GM21825 (cell line): Measurements from ENCODE around the gene PARVG.

Experiments
- ATAC-seq: cut with Tn5 transposase; IDR thresholded peaks from one replicate; pipeline ENCODE4 v1.9.1; 2021; ENCODE audit warnings: mild to moderate bottlenecking, moderate library complexity; ENCODE audit not compliant: unreplicated experiment

The PARVG gene

DNA sequence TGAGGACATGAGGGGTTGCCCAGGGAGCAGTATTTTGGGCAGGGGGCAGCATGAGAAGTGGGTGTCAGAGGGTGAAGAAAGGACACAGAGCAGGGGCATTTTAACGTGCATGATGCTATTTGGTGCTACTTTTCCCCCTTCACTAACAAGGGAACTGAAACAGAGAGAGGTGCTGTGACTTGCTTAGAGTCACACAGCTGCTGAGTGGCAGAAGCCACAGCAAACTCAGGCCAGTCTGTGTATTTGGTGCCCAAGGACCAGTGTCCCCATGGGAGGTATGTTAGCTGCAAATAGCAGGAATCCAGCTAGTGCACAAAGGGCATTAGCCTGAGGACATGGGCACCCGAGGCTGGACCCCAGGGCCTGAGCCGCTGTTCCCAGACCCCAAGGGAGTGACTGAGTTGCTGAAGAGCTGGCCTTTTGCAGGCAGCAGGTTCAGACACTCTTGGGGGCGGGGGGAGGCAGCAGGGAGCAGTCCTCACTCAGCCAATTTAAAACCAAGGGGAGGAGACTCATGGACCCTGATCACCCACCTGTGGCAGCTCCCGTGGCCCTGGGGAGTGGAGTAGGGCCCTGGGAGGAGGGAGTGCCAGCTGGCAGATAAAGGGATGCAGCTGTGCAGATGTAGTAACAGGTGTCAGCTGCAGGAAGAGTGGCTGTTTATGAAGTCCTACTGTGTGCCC, 14.6 kb downstream of the PARVG start:
- no peak for ATAC-seq

DNA sequence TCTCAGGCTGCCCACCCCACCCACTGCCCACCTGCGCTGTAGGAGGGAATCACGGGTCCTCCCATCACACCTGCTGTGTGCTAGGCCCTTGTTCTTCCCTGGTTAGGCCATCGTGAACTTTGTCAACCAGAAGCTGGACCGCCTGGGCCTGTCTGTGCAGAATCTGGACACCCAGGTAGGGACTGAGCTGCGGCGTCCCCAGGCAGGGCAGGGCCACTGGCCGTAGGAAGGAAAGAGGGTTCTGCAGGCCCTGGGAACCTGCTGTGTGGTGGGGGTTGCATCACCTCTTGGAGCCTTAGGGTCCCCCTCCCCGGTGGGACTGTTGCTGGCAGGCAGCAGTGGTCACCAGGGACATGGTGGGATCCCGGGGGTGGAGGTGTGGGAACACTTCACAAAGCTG, 15.5 kb downstream of the PARVG start:
- no peak for ATAC-seq

DNA sequence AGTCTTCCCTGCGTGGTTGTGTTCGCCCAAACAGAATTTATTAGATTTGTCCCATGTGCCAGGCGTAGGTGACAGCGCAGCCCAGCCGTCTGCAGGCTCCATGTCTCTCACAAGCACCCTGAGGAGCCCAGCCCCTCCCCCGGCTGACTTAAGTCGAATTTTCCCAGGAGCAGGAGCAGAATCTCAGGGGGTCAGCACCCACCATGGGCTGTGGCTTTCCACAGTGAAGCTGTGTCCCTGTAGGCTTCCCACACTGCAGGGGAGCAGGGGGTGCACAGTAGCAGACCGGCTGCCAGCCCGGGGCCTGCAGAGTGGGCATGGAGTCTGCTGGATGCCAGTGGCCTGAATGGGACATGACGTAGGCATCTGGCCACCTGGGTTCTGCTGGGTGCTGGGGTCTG, 16.0 kb downstream of the PARVG start:
- ATAC-seq = no peak

DNA sequence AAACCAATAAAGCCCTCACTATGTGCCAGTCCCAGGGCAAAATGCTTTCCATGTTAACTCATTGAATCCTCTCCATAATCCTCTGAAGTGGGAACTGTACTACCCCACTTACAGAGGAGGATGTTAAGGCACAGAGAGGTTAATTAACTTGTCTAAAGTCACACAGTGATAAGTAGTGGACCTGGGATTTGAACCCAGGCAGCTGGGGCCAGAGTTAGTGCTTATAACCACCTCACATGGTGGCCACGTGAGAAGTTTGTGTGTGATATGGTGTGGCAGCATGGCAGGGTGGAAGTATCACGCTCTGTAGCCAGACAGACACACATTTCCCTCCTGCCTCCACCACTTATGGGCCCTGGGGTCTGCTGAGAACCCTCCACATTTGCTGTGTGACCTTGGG, 16.5 kb downstream of the PARVG start:
- no peak for ATAC-seq

DNA sequence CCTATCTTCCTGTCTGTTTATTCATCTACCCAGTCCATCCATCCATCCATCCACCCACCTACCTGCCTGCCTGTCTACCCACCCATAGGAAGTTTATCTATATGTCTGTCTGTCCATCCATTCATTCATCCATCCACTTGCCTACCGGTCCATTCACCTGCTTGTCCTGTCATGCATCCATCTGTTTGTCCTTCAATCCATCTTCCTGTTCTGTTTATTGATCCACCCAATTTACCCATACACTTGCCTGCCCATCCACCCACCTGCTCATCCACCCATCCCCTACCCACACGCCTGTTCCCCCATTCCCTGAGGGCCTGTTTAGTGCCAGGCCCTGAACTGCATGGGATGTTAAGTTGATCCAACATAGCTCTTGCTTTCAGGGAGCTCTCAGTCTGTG, 18.4 kb downstream of the PARVG start:
- ATAC-seq = no peak

DNA sequence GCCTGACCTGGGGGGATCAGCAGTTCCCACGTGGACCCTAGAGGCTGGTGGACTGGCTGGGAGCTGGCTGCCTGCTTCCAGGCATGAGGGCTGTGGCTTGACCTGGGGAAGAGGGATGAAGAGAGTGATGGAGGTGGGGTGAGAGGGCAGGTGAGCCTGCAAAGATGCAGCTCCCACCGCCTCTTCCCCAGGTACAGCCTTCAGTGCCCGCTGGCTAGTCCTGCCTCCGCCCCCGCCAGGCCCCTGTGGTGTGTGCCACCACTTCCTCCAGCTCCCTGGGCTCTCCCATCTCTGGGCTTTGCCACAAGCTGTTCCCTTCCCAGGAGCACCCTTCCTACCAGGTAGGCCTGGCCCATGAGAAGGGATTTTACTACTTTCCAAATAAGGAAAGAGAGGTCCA, 19.1 kb downstream of the PARVG start:
- no peak for ATAC-seq

DNA sequence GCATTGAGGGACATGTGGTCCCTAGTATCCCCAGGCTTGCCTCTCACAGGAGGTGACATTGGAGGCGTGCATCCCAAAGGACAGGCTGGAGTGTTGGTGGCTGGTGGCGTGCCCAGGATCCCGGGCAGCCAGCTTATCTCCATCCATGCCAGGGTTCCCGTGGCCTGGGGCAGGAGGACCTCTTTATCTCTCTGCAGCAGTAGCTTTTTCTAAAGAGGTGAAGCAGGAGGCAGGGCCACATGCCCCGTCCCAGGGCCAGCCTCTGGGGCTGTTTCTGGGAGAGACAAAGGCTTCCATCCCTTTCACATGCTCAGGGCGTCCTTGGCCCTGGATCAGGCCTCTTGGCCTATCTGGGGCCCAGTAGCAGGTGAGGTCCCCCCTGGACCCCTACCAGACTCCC, 19.7 kb downstream of the PARVG start:
- no peak for ATAC-seq

DNA sequence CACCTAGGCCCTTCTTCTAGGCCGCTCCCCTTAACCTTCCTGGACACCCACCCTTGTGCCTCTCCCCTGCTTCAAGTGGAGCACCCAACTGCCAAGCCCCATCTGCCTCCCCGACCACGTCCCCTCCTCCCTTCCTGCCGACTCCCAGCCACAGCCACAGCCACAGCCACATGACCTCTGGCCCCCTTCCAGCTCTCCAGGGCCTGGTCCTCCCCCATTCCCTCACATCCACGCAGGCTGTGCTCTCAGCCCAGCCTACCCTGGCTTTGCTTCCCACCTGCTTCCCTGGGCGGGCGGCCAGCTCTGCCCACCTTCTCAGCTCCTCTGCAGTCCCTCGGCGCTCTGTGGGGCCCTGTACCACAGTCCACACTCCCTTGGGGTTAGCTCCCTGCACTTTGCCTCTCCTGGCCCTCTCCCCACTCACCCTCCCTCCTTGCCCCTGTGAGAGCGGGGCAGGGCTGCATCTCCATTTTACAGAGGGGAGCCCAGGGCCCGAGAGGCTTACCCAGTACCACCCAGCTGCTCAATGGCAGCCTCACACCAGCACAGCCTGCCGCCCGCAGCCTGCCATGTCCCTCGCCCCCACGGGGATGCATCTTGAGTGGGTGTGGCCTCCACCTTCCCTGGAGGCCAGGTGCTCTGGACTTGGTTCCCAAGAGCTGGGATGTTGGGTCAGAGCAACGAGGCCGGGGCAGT, 20.3 kb downstream of the PARVG start:
- no peak for ATAC-seq

DNA sequence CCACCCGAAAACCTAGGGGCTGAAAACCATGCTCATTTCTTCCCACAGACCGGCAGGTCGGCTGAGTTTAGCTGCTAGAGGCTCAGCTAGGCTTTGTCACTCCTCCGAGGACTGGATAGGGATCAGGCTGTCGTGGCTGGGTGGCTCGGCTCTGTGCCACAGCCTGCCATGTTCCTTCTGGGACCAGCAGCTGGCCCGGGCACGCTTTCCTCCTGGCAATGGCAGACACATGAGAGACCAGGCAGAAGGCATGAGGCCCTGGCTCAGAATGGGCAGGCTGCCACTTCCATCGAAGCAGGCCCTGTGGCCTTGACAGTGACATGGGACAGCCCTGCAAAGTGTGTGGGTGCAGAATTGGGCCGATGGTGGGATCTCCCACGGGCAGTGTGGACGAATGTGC, 20.9 kb downstream of the PARVG start:
- ATAC-seq = no peak

DNA sequence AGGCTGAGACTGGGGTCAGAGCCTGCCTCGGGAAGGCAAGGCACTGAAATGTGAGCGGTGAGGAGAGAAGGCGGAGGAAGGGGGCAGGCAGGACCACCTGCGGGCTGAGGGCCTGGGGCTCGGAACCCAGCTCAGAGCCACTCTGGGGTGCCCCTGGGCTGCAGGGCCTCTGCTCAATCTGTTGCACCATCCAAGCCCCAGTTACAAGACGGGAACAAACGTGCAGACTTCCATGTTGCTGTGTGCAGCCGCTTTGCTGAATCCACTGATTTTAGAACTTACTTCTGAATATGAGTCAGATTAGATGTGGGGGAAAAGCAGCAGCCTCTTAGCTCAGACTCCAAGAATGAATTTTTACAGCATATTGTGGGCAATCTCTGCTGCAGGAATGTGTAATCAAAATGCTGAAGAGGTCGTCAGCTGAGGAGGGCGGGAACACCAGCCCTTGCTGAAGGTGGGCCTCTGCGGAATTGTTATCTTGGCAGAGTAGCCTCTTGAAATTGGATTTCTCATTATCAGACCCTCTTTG, 21.6 kb downstream of the PARVG start:
- ATAC-seq = no peak

DNA sequence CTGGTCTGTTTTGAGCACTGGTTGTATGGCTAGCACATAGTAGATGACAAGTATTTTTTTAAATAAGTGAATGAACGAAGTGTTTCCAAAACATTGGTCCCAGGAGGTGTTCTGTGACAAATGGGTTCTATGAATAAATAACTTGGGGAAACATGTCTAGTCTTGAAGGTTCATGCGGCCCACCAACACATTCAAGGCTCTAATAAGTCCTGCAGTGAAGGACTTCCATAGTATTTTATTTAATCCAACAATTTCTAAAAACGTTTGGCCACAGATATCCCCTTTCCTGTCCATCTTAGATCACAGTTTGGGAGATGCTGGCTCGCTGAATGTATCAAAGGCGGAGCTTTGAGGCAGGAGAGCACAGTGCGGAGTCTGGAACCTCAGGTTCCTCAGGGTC, 22.5 kb downstream of the PARVG start:
- ATAC-seq = no peak

DNA sequence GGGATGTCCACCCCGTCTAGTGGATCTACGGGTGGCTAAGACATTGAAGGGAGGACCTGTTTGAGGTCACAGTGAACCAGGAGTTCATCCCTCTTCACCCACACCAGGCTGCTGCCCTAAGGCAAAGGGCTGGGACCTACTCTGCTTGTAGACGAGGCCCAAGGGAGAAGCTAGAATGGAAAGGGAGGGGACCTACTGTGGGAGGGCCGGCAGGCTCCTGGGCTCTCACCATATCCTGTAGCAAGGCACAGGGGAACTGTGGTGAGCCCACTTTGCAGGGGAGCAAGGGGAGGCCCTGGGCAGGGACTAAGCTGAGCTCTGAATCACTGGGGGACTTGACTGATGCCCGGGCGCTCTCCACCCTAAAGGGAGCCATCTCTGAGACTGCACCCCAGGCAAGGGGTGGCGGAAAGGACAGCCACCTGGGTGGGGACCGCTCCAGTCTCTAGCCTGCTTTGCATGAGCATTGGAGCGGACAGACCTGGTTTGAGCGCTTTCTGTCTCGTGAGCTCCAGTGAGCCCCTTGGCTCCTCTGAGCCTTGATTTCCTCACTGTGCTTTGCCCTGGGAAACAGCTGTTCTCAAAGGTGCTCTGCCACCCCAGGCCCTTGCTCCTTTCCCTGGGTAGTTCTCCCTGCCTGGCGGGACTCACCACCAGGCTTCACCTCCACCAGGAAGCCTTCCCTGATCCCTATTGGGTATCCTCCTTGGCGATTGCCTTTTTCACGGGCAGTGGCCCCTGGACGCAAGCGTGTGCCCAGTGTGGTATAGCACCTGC, 24.2 kb downstream of the PARVG start:
- ATAC-seq = no peak

DNA sequence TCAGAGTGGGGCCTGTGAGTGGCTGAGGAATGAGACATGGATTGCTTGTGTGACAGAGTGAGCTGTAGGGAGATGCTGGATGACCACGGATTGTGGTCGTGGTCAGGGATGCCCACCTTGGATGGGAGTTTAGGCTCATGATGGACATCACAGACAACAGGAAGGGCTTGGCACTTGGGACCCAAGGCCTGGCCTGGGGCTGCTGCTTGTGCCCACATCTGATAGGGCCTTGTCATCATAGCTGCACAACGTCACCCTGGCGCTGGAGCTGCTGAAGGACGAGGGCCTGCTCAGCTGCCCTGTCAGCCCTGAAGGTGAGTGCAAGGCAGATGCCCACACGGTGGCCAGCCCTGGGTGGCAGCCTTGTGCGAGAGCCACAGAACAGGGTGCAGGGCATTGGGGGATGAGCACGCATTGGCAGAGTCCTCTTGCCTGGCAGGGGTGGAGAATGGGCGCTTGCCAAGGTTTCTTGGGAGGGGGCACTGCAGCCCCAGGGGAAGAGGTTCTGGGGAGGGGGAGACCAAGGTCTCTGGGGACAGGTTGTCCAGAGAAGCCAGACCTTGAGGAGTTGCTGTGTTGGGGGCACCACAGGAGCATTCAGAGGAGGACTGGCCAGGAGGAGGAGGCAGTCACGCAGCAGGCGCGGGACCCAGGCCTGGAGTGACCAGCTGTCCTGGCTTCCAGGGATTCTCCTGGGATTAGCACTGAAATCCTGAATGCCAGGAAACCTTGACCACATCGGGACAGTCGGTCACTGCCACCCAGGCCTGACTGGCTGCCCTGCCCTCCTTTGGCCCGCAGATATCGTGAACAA, 25.0 kb downstream of the PARVG start:
- ATAC-seq = no peak

DNA sequence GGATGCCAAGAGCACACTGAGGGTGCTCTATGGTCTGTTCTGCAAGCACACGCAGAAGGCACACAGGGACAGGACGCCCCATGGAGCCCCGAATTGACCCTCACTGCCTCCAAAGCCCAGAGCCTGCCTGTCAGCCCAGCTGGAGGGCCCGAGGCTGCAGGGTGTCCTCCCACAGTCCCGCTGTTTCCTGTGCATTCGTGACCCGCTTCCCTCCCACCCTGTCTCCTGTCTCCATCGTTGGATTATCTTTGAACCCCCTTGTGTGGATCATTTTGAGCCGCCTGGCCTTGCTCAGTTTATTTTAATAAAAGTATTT, 25.6 kb downstream of the PARVG start:
- ATAC-seq = no peak

DNA sequence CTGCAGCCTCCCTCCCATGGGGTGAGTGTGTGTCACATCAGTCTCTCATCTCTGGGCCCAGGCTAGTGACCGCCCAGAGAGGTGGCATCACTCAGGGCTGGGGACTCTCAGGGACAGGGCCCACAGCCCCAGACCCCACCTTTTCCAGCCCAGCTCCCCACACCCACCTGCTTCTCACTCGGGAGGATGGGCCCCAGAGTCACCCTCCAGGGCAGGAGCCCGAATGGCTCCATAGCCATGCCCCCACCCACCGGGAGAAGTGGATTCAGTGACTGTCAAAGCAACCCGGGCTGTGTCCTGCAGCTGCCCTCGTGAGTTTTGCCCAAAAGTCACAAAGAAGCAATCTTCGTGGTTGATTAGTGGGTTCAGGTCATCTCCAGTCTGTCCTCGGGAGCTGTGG, 26.0 kb downstream of the PARVG start:
- ATAC-seq = no peak

DNA sequence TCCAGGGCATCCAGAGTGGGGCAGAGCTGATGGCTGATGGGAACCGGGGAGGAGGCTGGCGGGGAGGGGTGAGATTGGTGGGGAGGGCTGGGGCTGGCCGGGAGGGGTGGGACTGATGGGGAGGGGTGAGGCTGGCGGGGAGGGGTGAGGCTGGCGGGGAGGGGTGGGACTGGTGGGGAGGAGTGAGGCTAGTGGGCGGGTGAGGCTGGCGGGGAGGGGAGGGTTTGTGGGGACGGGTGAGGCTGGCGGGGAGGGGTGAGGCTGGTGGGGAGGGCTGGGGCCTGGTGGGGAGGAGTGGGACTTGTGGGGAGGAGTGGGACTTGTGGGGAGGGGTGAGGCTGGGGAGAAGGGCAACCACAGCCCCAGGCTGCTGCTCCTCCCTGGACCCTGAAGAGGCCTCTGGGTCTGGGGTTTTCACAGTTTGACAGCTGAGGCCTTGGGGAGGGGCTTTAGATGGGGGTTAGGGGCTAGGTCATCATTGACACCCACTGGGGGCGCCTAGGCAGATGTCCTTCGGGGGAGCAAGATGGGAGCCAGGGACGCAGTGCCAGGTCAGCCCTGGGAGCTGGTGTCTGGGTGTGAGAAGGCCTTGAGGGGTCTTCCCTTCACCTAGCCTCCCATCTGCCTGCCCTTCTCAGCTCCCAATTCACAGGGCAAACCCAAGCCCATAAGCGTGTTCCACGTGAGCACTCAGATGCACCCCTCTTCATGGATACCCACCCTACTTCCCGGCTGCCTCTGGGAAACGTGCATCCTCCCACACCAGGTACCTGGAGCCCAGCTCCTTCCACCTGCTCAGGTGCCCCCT, 26.7 kb downstream of the PARVG start:
- no peak for ATAC-seq

DNA sequence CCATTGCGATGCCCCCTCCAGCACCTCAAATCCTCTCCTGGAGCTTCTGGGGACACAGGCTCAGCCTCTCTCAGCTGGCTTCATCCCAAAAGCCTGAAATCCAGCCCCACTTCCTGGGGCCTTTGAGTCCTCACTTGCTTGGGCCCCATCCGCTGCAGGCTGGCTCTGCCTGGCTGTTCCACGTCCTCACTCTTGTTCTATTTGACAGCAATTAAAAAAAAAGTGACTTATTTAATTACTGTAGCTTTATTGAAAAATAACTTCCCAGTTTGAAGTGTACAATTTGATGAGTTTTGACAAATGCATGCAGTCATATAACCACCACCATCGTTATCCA, 27.2 kb downstream of the PARVG start:
- no peak for ATAC-seq

DNA sequence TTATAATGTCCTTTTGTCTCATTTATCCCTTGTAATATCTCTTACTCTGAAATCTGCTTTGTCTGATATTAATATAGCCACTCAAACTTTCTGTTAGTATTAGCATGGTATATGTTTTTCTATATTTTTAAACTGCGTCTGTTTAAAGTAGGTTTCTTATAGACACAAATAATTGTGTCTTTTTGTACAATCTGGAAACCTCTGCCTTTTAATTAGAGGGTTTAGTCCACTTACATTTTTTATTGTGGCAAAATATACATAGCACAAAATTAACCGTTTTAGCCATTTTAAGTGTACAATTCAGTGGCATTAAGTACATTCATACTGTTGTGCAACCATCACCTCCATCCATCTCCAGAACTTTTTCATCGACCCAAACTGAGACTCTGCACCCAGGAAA, 28.6 kb downstream of the PARVG start:
- no peak for ATAC-seq

DNA sequence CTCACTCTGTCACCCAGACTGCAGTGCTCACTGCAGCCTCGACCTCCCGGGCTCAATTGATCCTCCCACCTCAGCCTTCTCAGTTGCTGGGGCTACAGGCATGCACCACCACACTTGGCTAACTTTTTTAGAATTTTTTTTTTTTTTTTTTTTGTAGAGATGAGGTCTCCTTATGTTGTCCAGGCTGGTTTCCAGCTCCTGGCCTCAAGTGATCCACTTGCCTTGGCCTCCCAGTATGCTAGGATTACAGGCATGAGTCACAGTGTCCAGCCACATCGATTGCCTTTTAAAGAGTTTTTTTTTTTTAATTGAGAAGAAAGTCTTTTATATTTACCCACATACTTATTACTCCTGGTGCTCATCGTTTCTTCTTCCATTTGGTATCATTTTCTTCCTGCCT, 30.0 kb downstream of the PARVG start:
- no peak for ATAC-seq

DNA sequence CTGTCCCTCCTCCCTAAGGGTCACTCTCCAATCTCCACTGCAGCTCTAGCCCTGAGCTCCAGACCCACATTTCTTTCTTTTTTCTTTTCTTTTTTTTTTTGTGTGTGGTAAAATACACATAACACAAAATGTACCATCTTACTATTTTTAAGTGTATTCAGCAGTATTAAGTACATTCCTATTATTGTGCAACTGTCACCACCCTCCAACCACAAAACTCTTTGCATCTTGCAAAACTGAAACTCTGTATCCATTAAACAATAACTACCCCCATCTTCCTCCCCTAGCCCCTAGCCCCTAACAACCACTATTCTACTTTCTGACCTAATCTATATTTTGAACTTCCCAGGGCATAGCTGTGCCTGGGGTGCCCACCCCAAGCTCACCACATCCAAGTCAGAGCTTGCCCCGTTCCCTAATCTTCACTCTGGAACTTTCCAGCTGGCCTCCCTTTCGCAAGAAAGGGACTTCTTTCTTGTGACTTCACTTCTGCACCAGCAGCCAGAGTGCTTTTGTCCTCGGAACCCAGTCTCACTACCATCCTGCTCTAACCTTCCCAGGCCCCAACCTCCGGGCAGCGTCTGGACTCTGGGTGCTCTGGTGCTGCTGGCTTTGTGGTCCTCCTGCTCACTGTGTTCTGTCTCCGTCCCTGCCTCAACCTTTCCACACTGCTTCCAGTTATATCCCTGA, 30.7 kb downstream of the PARVG start:
- ATAC-seq = no peak
